PC-9 (cell line): ENCODE results near the gene RPL7A.

ENCODE experiments used
- CTCF ChIP-seq: fragments of 200-600 bp; sonication (generic); conservative IDR thresholded peaks from 2 replicates; pipeline ENCODE4 v1.6.1; 2017; ENCODE audit warnings: mixed run types, antibody characterized with exemption, mild to moderate bottlenecking, moderate library complexity
- EZH2 ChIP-seq: fragments of 200-600 bp; sonication (generic); IDR thresholded peaks from 2 replicates; pipeline ENCODE4 v1.8.0; 2017; ENCODE audit warnings: antibody characterized with exemption, low read depth

GRCh38 chr9:133334161-133334560 is 13.9 kb upstream of the RPL7A start:
- no peak for TF ChIP-seq CTCF
- TF ChIP-seq EZH2: no peak
